ENCODE data around the gene PCGF3.

Gene PCGF3

DNA sequence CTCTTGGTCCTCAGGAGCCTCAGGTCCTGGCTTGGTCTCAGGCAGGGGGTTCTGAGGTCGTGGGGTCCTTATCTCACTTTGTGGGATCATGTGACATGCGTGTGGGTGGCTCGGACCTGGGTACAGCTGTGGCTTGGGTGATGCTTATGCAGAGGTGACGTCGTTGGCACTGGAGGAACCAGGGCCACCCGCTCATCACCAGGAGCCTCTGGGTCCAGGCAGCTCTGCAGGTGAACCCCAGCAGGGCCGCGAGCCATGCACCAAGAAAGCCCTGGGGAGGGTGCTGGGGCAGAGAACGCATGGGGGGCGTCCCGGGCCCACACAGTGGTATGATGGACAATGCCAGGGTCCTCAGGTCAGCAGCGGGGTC is 40.3 kb upstream of the PCGF3 start:
- TF ChIP-seq, protein P1, sequence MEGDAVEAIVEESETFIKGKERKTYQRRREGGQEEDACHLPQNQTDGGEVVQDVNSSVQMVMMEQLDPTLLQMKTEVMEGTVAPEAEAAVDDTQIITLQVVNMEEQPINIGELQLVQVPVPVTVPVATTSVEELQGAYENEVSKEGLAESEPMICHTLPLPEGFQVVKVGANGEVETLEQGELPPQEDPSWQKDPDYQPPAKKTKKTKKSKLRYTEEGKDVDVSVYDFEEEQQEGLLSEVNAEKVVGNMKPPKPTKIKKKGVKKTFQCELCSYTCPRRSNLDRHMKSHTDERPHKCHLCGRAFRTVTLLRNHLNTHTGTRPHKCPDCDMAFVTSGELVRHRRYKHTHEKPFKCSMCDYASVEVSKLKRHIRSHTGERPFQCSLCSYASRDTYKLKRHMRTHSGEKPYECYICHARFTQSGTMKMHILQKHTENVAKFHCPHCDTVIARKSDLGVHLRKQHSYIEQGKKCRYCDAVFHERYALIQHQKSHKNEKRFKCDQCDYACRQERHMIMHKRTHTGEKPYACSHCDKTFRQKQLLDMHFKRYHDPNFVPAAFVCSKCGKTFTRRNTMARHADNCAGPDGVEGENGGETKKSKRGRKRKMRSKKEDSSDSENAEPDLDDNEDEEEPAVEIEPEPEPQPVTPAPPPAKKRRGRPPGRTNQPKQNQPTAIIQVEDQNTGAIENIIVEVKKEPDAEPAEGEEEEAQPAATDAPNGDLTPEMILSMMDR (conservative IDR thresholded peaks at IDR 0.05; ENCODE audit: low read depth, low read length): no peak
- Histone ChIP-seq H3K27ac (no peak overlapping the region), H3K4me3 (IDR thresholded peaks at IDR 0.05; ENCODE audit: insufficient read depth, low read depth, low read length) (no peak overlapping the region), H2AFZ (ENCODE audit: low read depth) (no peak overlapping the region), H3K27me3 (ENCODE audit: insufficient read depth, low read depth) (no peaks in the 10 kb centered on the region), H3K4me2 (no peak overlapping the region), H3K36me3 (ENCODE audit: insufficient read depth) (no peaks in the 10 kb centered on the region), H4K20me1 (ENCODE audit: insufficient read depth) (no peaks in the 10 kb centered on the region), H3K4me1 (ENCODE audit: low read depth, poor library complexity, severe bottlenecking) (no peaks in the 10 kb centered on the region), H3K9ac (no peak overlapping the region), H3K79me2 (ENCODE audit: insufficient read depth, low read depth) (no peaks in the 10 kb centered on the region)

DNA sequence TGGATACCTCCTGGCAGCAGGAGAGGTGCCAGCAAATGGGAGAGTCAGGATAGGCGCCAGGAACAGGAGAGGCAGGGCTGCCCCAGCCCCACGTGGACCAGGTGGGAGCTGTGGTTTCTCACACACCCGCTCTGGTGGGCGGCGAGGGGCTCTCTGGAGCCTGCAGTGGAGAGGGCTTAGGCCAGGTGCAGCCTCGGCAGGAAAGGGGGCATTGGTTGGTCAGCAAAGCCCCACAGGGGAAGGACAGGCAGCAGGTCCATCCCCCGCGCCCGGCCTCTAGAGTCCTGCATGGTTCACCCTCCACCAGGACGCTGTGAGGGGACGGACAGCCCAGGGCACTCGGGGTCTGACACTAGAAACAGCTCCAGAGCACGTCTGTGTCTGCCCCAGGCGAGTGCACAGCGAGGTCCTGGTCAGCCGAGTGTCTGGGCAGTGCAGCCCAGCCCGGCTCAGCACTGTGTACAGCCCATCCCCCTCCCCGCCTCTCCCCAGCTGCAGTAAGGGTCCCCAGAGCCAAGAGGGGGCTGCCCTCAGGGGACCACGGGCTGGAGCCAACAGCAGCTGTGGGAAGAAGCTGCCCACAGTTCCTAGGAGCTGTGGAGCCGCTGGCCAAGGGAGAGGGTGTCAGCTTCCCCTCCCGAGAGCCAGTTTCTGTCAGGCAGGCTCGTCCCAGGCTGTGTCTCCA is 39.7 kb upstream of the PCGF3 start:
- Histone ChIP-seq H3K36me3 (ENCODE audit: insufficient read depth) (no peaks in the 10 kb centered on the region), H3K9ac (no peak overlapping the region), H3K4me1 (ENCODE audit: low read depth, poor library complexity, severe bottlenecking) (no peaks in the 10 kb centered on the region), H3K4me3 (IDR thresholded peaks at IDR 0.05; ENCODE audit: insufficient read depth, low read depth, low read length) (no peak overlapping the region), H2AFZ (ENCODE audit: low read depth) (no peak overlapping the region), H3K27ac (no peak overlapping the region), H4K20me1 (ENCODE audit: insufficient read depth) (no peaks in the 10 kb centered on the region), H3K4me2 (no peak overlapping the region), H3K79me2 (ENCODE audit: insufficient read depth, low read depth) (no peaks in the 10 kb centered on the region), H3K27me3 (ENCODE audit: insufficient read depth, low read depth) (no peaks in the 10 kb centered on the region)
- TF ChIP-seq, protein P1 (conservative IDR thresholded peaks at IDR 0.05; ENCODE audit: low read depth, low read length): no peak

DNA sequence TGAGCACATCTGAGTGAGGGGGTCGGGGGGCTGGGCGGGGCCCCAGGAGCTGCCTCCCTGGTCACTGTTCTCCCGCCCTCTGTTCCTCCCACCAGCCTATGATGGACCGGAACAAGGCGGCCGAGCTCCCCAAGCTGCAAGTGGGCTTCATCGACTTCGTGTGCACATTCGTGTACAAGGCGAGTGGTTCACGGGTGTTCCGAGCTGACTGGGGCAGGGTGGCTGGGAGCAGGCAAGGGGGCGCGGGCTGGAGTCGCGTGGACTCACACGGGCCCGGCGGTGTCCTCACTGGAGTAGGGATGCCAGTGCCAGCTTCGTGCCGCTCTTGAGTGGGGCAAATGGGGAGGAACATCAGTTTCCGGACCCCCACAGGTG is 39.2 kb upstream of the PCGF3 start:
- TF ChIP-seq, protein P1 (conservative IDR thresholded peaks at IDR 0.05; ENCODE audit: low read depth, low read length): no peak
- Histone ChIP-seq H3K36me3 (ENCODE audit: insufficient read depth) (no peaks in the 10 kb centered on the region), H3K4me3 (IDR thresholded peaks at IDR 0.05; ENCODE audit: insufficient read depth, low read depth, low read length) (no peak overlapping the region), H3K9ac (no peak overlapping the region), H3K27ac (no peak overlapping the region), H3K79me2 (ENCODE audit: insufficient read depth, low read depth) (no peaks in the 10 kb centered on the region), H3K4me2 (no peak overlapping the region), H3K27me3 (ENCODE audit: insufficient read depth, low read depth) (no peaks in the 10 kb centered on the region), H4K20me1 (ENCODE audit: insufficient read depth) (no peaks in the 10 kb centered on the region), H2AFZ (ENCODE audit: low read depth) (no peak overlapping the region), H3K4me1 (ENCODE audit: low read depth, poor library complexity, severe bottlenecking) (no peaks in the 10 kb centered on the region)

DNA sequence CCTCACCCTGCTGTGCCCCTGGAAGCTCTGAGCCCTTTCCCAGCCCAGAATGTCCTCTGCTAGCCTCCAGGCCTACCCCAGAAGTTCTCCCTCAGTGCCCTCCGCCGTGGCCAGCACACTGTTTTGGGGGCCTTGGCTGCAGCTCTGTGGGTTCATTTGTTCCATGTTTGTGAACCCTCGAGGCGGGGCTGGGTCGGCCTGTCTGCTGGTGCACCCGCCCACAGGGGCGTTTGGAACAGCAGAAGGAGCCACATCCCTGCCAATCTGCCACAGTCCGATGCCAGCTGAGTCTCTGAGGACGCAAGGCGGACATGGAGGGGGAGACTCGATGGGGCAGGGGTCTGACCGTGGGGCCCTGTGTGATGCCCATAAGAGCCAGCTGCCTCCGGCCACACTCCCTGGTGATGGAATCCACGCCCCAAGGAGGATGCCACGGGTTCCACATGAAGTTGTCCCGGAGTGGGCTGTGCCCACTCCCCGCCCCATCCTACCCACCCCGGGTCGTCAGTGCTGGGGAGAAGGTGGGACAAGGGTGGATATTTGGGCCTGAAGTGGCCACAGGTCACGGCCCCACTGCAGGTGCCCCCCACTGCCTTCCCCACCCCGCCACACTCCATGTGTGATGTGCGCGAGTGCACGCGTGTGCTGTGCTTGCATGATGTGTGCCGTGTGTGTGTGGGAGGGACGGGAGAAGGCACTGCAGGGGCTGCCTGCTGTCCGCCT is 38.6 kb upstream of the PCGF3 start:
- Histone ChIP-seq H3K79me2 (ENCODE audit: insufficient read depth, low read depth) (no peaks in the 10 kb centered on the region), H4K20me1 (ENCODE audit: insufficient read depth) (no peaks in the 10 kb centered on the region), H3K27me3 (ENCODE audit: insufficient read depth, low read depth) (no peaks in the 10 kb centered on the region), H3K9ac (no peak overlapping the region), H3K4me2 (no peak overlapping the region), H3K36me3 (ENCODE audit: insufficient read depth) (no peaks in the 10 kb centered on the region), H3K4me1 (ENCODE audit: low read depth, poor library complexity, severe bottlenecking) (no peaks in the 10 kb centered on the region), H3K27ac (no peak overlapping the region), H2AFZ (ENCODE audit: low read depth) (no peak overlapping the region), H3K4me3 (IDR thresholded peaks at IDR 0.05; ENCODE audit: insufficient read depth, low read depth, low read length) (no peak overlapping the region)
- TF ChIP-seq, protein P1 (conservative IDR thresholded peaks at IDR 0.05; ENCODE audit: low read depth, low read length): no peak

Data from KMS-11 (cell line).